Neuronal stem cell (in vitro differentiated cells): Measurements from ENCODE around the gene ETF1.

Experiments used
- DNase-seq: peaks from one replicate; pipeline ENCODE4 v3.0.0-alpha.2; 2013; ENCODE audit warnings: low spot score
- H2AFZ ChIP-seq: one replicate; pipeline ENCODE4 v1.6.1; 2013; ENCODE audit warnings: mild to moderate bottlenecking, low read length, inconsistent platforms
- H2AK5ac ChIP-seq: 2 replicates; pipeline ENCODE4 v1.6.1; 2013; ENCODE audit warnings: low read depth, mild to moderate bottlenecking, inconsistent platforms, low read length, moderate library complexity, mixed read lengths
- H2BK120ac ChIP-seq: 2 replicates; pipeline ENCODE4 v1.6.1; 2013; ENCODE audit warnings: low read depth, mild to moderate bottlenecking, inconsistent platforms, low read length, moderate library complexity, mixed read lengths
- H2BK12ac ChIP-seq: one replicate; pipeline ENCODE4 v1.6.1; 2013; ENCODE audit warnings: low read length, inconsistent platforms
- H2BK15ac ChIP-seq: 2 replicates; pipeline ENCODE4 v1.6.1; 2013; ENCODE audit warnings: mild to moderate bottlenecking, low read length, inconsistent platforms, mixed read lengths
- H2BK5ac ChIP-seq: one replicate; pipeline ENCODE4 v1.6.1; 2013; ENCODE audit warnings: inconsistent platforms, mild to moderate bottlenecking, low read length, moderate library complexity
- H3K14ac ChIP-seq: one replicate; pipeline ENCODE4 v1.6.1; 2013; ENCODE audit warnings: low read length, inconsistent platforms
- H3K18ac ChIP-seq: 2 replicates; pipeline ENCODE4 v1.6.1; 2013; ENCODE audit warnings: low read length, inconsistent platforms
- H3K23ac ChIP-seq: 2 replicates; pipeline ENCODE4 v1.6.1; 2013; ENCODE audit warnings: low read depth, mild to moderate bottlenecking, mixed read lengths, low read length, inconsistent platforms; ENCODE audit not compliant: poor library complexity
- H3K27ac ChIP-seq: replicated peaks from 3 replicates; pipeline ENCODE4 v1.5.1; 2013; ENCODE audit warnings: low read length, inconsistent platforms
- H3K27me3 ChIP-seq, 3 experiments: 2 replicates each; pipeline ENCODE4 v1.6.1; 2013; ENCODE audit warnings: low read length in 3 of 3, mild to moderate bottlenecking in 2 of 3, inconsistent platforms in 1 of 3, low read depth in 1 of 3, mixed read lengths in 1 of 3, moderate library complexity in 1 of 3; ENCODE audit not compliant: control insufficient read depth in 3 of 3, insufficient read depth in 3 of 3
- H3K36me3 ChIP-seq, 2 donors: replicated peaks in 1 of 2; 2 replicates each; pipeline ENCODE4 v1.6.1; 2013; ENCODE audit warnings: low read length in 2 of 2; ENCODE audit not compliant: control insufficient read depth in 2 of 2, insufficient read depth in 2 of 2
- H3K4ac ChIP-seq: 2 replicates; pipeline ENCODE4 v1.6.1; 2013; ENCODE audit warnings: inconsistent platforms, mild to moderate bottlenecking, low read length, moderate library complexity
- H3K4me1 ChIP-seq, 2 donors: 1 replicate in 1 of 2; 2 replicates in 1 of 2; pipeline ENCODE4 v1.6.1; 2013; ENCODE audit warnings: low read length in 2 of 2, low read depth in 1 of 2; ENCODE audit not compliant: control insufficient read depth in 2 of 2, insufficient read depth in 1 of 2
- H3K4me2 ChIP-seq: one replicate; pipeline ENCODE4 v1.6.1; 2013; ENCODE audit warnings: mild to moderate bottlenecking, low read length, inconsistent platforms; ENCODE audit not compliant: insufficient read depth, poor library complexity, severe bottlenecking
- H3K4me3 ChIP-seq, 2 donors: 2 replicates each; pipeline ENCODE4 v1.5.1; 2013; ENCODE audit warnings: low read length in 2 of 2, mild to moderate bottlenecking in 2 of 2, inconsistent platforms in 1 of 2, moderate library complexity in 1 of 2
- H3K79me1 ChIP-seq: one replicate; pipeline ENCODE4 v1.6.1; 2013; ENCODE audit warnings: low read depth, mild to moderate bottlenecking, inconsistent platforms, low read length, moderate library complexity
- H3K9ac ChIP-seq: one replicate; pipeline ENCODE4 v1.6.1; 2013; ENCODE audit warnings: mild to moderate bottlenecking, low read depth, low read length, inconsistent platforms; ENCODE audit not compliant: poor library complexity
- H3K9me3 ChIP-seq, 2 donors: replicated peaks in 1 of 2; 2 replicates each; pipeline versions ENCODE3 to v1.6.1; 2013; ENCODE audit warnings: low read length in 2 of 2, mild to moderate bottlenecking in 2 of 2, inconsistent platforms in 1 of 2, low read depth in 1 of 2, mixed read lengths in 1 of 2, moderate library complexity in 1 of 2; ENCODE audit not compliant: control insufficient read depth in 2 of 2, insufficient read depth in 1 of 2
- H4K8ac ChIP-seq: one replicate; pipeline ENCODE4 v1.6.1; 2013; ENCODE audit warnings: low read depth, mild to moderate bottlenecking, inconsistent platforms, low read length, moderate library complexity
- H4K91ac ChIP-seq: one replicate; pipeline ENCODE4 v1.6.1; 2013; ENCODE audit warnings: low read length, low read depth, mild to moderate bottlenecking, inconsistent platforms; ENCODE audit not compliant: poor library complexity
- WGBS, 2 donors: extraction: QIAGEN DNeasy Blood & Tissue Kit; methylation state at CpG; one replicate each; pipeline ENCODE4 v1.1.7; 2013; ENCODE audit warnings: missing lambda C conversion rate in 2 of 2, mixed read lengths in 1 of 2; ENCODE audit not compliant: insufficient read length in 2 of 2, insufficient replicate concordance in 1 of 2; ENCODE audit errors: extremely low coverage in 2 of 2; 5-methylcytosine and 5-hydroxymethylcytosine counted together

The ETF1 gene

GRCh38 chr5:138553437-138554095 is 10.5 kb upstream of the ETF1 start:
- Histone ChIP-seq H3K4me3 (no peak overlapping the region), H3K27me3 (no peaks in the 10 kb centered on the region), H3K9ac (no peak overlapping the region), H3K36me3 (peaks cover 20 to 77% of the 10 kb centered on the region in 2 donors), H2AFZ (no peak overlapping the region), H2BK5ac (no peak overlapping the region), H3K14ac (no peak overlapping the region), H3K27ac (no peak overlapping the region), H4K91ac (no peak overlapping the region), H4K8ac (no peak overlapping the region), H3K4ac (no peak overlapping the region), H3K18ac (no peak overlapping the region), H3K4me1 (no peaks in the 10 kb centered on the region), H3K9me3 (no peaks in the 10 kb centered on the region), H3K4me2 (no peak overlapping the region), H2BK12ac (no peak overlapping the region), H2BK15ac (no peak overlapping the region), H2BK120ac (no peak overlapping the region), H3K23ac (no peak overlapping the region), H2AK5ac (no peak overlapping the region), H3K79me1 (no peaks in the 10 kb centered on the region)
- no peak for DNase-seq
- no CpG with 5 or more reads among the region's 5 CpGs for WGBS, 2 donors

- Histone ChIP-seq H3K9ac (no peak overlapping the region), H2BK5ac (no peak overlapping the region), H3K4me3 (no peak overlapping the region), H4K8ac (no peak overlapping the region), H3K18ac (no peak overlapping the region), H2BK12ac (no peak overlapping the region), H2AK5ac (no peak overlapping the region), H2BK15ac (no peak overlapping the region), H3K4me2 (no peak overlapping the region), H3K36me3 (peaks cover 15 to 68% of the 10 kb centered on the region in 2 donors), H3K4me1 (no peaks in the 10 kb centered on the region), H3K9me3 (no peaks in the 10 kb centered on the region), H2BK120ac (no peak overlapping the region), H3K27me3 (no peaks in the 10 kb centered on the region), H3K79me1 (no peaks in the 10 kb centered on the region), H3K27ac (no peak overlapping the region), H3K14ac (no peak overlapping the region), H3K23ac (no peak overlapping the region), H3K4ac (no peak overlapping the region), H4K91ac (no peak overlapping the region), H2AFZ (no peak overlapping the region)
- WGBS, 2 donors = no CpG with 5 or more reads among the region's 4 CpGs
- DNase-seq = no peak
These were observed 9.6 kb upstream of the ETF1 start for GRCh38 chr5:138552657-138553056.

- no peak overlapping the region for H4K8ac ChIP-seq
- H3K9me3 ChIP-seq = no peaks in the 10 kb centered on the region
- H2BK12ac ChIP-seq = no peak overlapping the region
- DNase-seq = no peak
- H3K27ac ChIP-seq = no peak overlapping the region
- no peak overlapping the region for H2BK15ac ChIP-seq
- H3K9ac ChIP-seq = no peak overlapping the region
- peaks cover 1 to 49% of the 10 kb centered on the region in 2 donors for H3K36me3 ChIP-seq
- H3K4me1 ChIP-seq = peaks cover 4 to 7% of the 10 kb centered on the region in 2 donors
- no peak overlapping the region for H2AK5ac ChIP-seq
- no peaks in the 10 kb centered on the region for H3K27me3 ChIP-seq
- no peaks in the 10 kb centered on the region for H3K79me1 ChIP-seq
- no peak overlapping the region for H2BK120ac ChIP-seq
- no peak overlapping the region for H3K4ac ChIP-seq
- no peak overlapping the region for H3K14ac ChIP-seq
- H3K4me3 ChIP-seq = no peak overlapping the region
- H2AFZ ChIP-seq = no peak overlapping the region
- no peak overlapping the region for H3K18ac ChIP-seq
- H2BK5ac ChIP-seq = no peak overlapping the region
- no peak overlapping the region for H3K4me2 ChIP-seq
- no peak overlapping the region for H4K91ac ChIP-seq
- WGBS, 2 donors = no CpG with 5 or more reads among the region's 5 CpGs
- H3K23ac ChIP-seq = no peak overlapping the region
These were observed 6.4 kb upstream of the ETF1 start for GRCh38 chr5:138549414-138549813.

- Histone ChIP-seq H3K9me3 (no peaks in the 10 kb centered on the region), H2BK120ac (no peak overlapping the region), H2AK5ac (no peak overlapping the region), H3K4me3 (no peak overlapping the region), H3K4me1 (peaks cover 11 to 15% of the 10 kb centered on the region in 2 donors), H4K8ac (no peak overlapping the region), H3K79me1 (peaks cover 9% of the 10 kb centered on the region), H2BK15ac (no peak overlapping the region), H4K91ac (no peak overlapping the region), H3K9ac (no peak overlapping the region), H3K4me2 (no peak overlapping the region), H3K27ac (no peak overlapping the region), H2AFZ (no peak overlapping the region), H3K14ac (no peak overlapping the region), H3K4ac (no peak overlapping the region), H3K18ac (no peak overlapping the region), H3K27me3 (no peaks in the 10 kb centered on the region), H3K23ac (no peak overlapping the region), H2BK12ac (no peak overlapping the region), H2BK5ac (no peak overlapping the region), H3K36me3 (peaks cover 0 to 26% of the 10 kb centered on the region in 2 donors)
- WGBS, 2 donors = no CpG with 5 or more reads among the region's 6 CpGs
- no peak for DNase-seq
These were observed 3.0 kb upstream of the ETF1 start for GRCh38 chr5:138545919-138546562.
